Mesendoderm (in vitro differentiated cells): ENCODE results near the gene DLG5.

Experiments used
- DNase-seq: peaks from one replicate; pipeline ENCODE4 v3.0.0; 2013
- H2AK5ac ChIP-seq: 2 replicates; pipeline ENCODE4 v1.6.1; 2013; ENCODE audit warnings: low read length, inconsistent platforms
- H2BK120ac ChIP-seq: 2 replicates; pipeline ENCODE4 v1.6.1; 2013; ENCODE audit warnings: low read depth, mild to moderate bottlenecking, low read length, moderate library complexity, mixed read lengths
- H2BK15ac ChIP-seq: replicated peaks from 2 replicates; pipeline ENCODE4 v1.6.1; 2013; ENCODE audit warnings: low read depth, mild to moderate bottlenecking, moderate library complexity
- H2BK5ac ChIP-seq: 2 replicates; pipeline ENCODE4 v1.6.1; 2013; ENCODE audit warnings: low read length, inconsistent platforms
- H3K18ac ChIP-seq: 2 replicates; pipeline ENCODE4 v1.6.1; 2013; ENCODE audit warnings: mild to moderate bottlenecking, low read length, mixed read lengths
- H3K23ac ChIP-seq: one replicate; pipeline ENCODE4 v1.6.1; 2013; ENCODE audit warnings: low read length
- H3K27ac ChIP-seq: 2 replicates; pipeline ENCODE4 v1.5.1; 2013; ENCODE audit warnings: low read depth, mild to moderate bottlenecking, inconsistent platforms, low read length, moderate library complexity
- H3K27me3 ChIP-seq: 2 replicates; pipeline ENCODE4 v1.6.1; 2013; ENCODE audit warnings: low read length, control low read depth, mild to moderate bottlenecking, inconsistent platforms; ENCODE audit not compliant: insufficient read depth, poor library complexity
- H3K36me3 ChIP-seq: 2 replicates; pipeline ENCODE4 v1.6.1; 2013; ENCODE audit warnings: low read length, inconsistent platforms; ENCODE audit not compliant: control insufficient read depth, insufficient read depth
- H3K4ac ChIP-seq: one replicate; pipeline ENCODE4 v1.6.1; 2013; ENCODE audit warnings: low read depth, mild to moderate bottlenecking, low read length, moderate library complexity
- H3K4me1 ChIP-seq: 2 replicates; pipeline ENCODE4 v1.6.1; 2013; ENCODE audit warnings: low read depth, low read length, inconsistent platforms; ENCODE audit not compliant: control insufficient read depth
- H3K4me2 ChIP-seq: 2 replicates; pipeline ENCODE4 v1.6.1; 2013; ENCODE audit warnings: low read length
- H3K4me3 ChIP-seq: 2 replicates; pipeline ENCODE4 v1.5.1; 2013; ENCODE audit warnings: mild to moderate bottlenecking, low read length
- H3K56ac ChIP-seq: one replicate; pipeline ENCODE4 v1.6.1; 2013; ENCODE audit warnings: low read length
- H3K79me1 ChIP-seq: 2 replicates; pipeline ENCODE4 v1.6.1; 2013; ENCODE audit warnings: low read length, inconsistent platforms
- H3K79me2 ChIP-seq: 2 replicates; pipeline ENCODE4 v1.6.1; 2013; ENCODE audit warnings: mild to moderate bottlenecking, low read length; ENCODE audit not compliant: control insufficient read depth, insufficient read depth
- H3K9ac ChIP-seq: 2 replicates; pipeline ENCODE4 v1.6.1; 2013; ENCODE audit warnings: low read length, inconsistent platforms
- H4K5ac ChIP-seq: one replicate; pipeline ENCODE4 v1.6.1; 2013; ENCODE audit warnings: low read length
- H4K8ac ChIP-seq: one replicate; pipeline ENCODE4 v1.6.1; 2013; ENCODE audit warnings: low read depth, mild to moderate bottlenecking, control low read depth, low read length, moderate library complexity
- WGBS: extraction: QIAGEN DNeasy Blood & Tissue Kit; methylation state at CpG from one replicate; pipeline ENCODE4 v1.1.7; 2013; ENCODE audit warnings: low lambda C conversion rate, missing lambda C conversion rate; ENCODE audit not compliant: insufficient coverage; ENCODE audit errors: extremely low coverage; 5-methylcytosine and 5-hydroxymethylcytosine counted together

The DLG5 gene

GRCh38 chr10:77842652-77843212 is 83.8 kb downstream of the DLG5 start:
- Histone ChIP-seq H3K23ac (no peak overlapping the region), H3K36me3 (peaks cover 6% of the 10 kb centered on the region), H3K79me1 (peaks cover 7% of the 10 kb centered on the region), H2AK5ac (no peak overlapping the region), H3K18ac (no peak overlapping the region), H3K4me1 (no peaks in the 10 kb centered on the region), H4K8ac (no peak overlapping the region), H3K79me2 (no peaks in the 10 kb centered on the region), H2BK120ac (no peak overlapping the region), H4K5ac (no peak overlapping the region), H3K56ac (no peak overlapping the region), H3K9ac (no peak overlapping the region), H3K4me3 (no peak overlapping the region), H3K27ac (no peak overlapping the region), H3K27me3 (no peaks in the 10 kb centered on the region), H2BK5ac (no peak overlapping the region), H3K4me2 (no peak overlapping the region), H2BK15ac (no peak overlapping the region), H3K4ac (no peak overlapping the region)
- WGBS: no CpG with 5 or more reads among the region's 5 CpGs
- DNase-seq: no peak

GRCh38 chr10:77841711-77842375 is 84.7 kb downstream of the DLG5 start:
- no peak overlapping the region for H3K9ac ChIP-seq
- H3K27ac ChIP-seq: no peak overlapping the region
- no peak overlapping the region for H3K18ac ChIP-seq
- H2BK5ac ChIP-seq: no peak overlapping the region
- no peaks in the 10 kb centered on the region for H3K79me2 ChIP-seq
- H3K4me2 ChIP-seq: no peak overlapping the region
- H2AK5ac ChIP-seq: no peak overlapping the region
- H3K23ac ChIP-seq: no peak overlapping the region
- no peak overlapping the region for H2BK15ac ChIP-seq
- no peak overlapping the region for H4K5ac ChIP-seq
- WGBS: no CpG with 5 or more reads among the region's 27 CpGs
- H3K27me3 ChIP-seq: no peaks in the 10 kb centered on the region
- no peak overlapping the region for H3K4me3 ChIP-seq
- no peak overlapping the region for H3K4ac ChIP-seq
- DNase-seq: no peak
- H3K36me3 ChIP-seq: peaks cover 6% of the 10 kb centered on the region
- H3K79me1 ChIP-seq: peaks cover 7% of the 10 kb centered on the region
- H3K56ac ChIP-seq: no peak overlapping the region
- no peak overlapping the region for H2BK120ac ChIP-seq
- H4K8ac ChIP-seq: no peak overlapping the region
- H3K4me1 ChIP-seq: no peaks in the 10 kb centered on the region

DNA sequence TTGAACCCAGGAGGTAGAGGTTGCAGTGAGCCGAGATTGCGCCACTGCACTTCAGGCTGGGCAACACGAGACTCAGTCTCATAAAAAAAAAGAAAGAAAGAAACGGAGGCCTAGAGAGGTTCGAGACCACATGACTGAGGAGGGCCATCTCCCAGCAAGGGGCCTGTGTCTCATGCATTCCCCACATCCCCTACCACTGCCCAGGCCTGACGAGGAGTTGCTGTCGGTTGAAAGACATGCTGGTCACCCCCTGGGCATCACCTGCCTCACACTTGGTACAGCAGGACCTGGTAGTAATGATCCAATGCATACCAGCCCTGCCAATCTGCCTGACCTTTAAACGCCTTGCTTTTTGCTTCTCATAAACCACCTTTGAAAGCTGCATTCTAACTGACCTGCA is 85.9 kb downstream of the DLG5 start:
- no CpG with 5 or more reads among the region's 8 CpGs for WGBS
- Histone ChIP-seq H3K23ac (no peak overlapping the region), H3K56ac (no peak overlapping the region), H3K36me3 (peaks cover 6% of the 10 kb centered on the region), H2BK5ac (no peak overlapping the region), H4K5ac (no peak overlapping the region), H3K4ac (no peak overlapping the region), H3K27ac (no peak overlapping the region), H3K79me1 (peaks cover 8% of the 10 kb centered on the region), H3K4me3 (no peak overlapping the region), H2AK5ac (no peak overlapping the region), H2BK120ac (no peak overlapping the region), H3K9ac (no peak overlapping the region), H2BK15ac (no peak overlapping the region), H3K79me2 (no peaks in the 10 kb centered on the region), H3K4me2 (no peak overlapping the region), H3K4me1 (no peaks in the 10 kb centered on the region), H3K27me3 (no peaks in the 10 kb centered on the region), H3K18ac (no peak overlapping the region), H4K8ac (no peak overlapping the region)
- DNase-seq: no peak

- Histone ChIP-seq H3K4me2 (no peak overlapping the region), H3K18ac (no peak overlapping the region), H3K36me3 (peaks cover 7% of the 10 kb centered on the region), H3K79me2 (no peaks in the 10 kb centered on the region), H3K79me1 (peaks cover 5% of the 10 kb centered on the region), H2BK5ac (no peak overlapping the region), H4K8ac (no peak overlapping the region), H3K23ac (no peak overlapping the region), H3K27me3 (no peaks in the 10 kb centered on the region), H2BK15ac (no peak overlapping the region), H3K56ac (peak overlapping the region; percentile 36), H3K4ac (no peak overlapping the region), H3K9ac (no peak overlapping the region), H3K27ac (peak overlapping the region; percentile 18), H2BK120ac (no peak overlapping the region), H2AK5ac (no peak overlapping the region), H3K4me1 (no peaks in the 10 kb centered on the region), H3K4me3 (no peak overlapping the region), H4K5ac (no peak overlapping the region)
- no CpG with 5 or more reads among the region's 14 CpGs for WGBS
- DNase-seq: no peak
These were observed 88.5 kb downstream of the DLG5 start for GRCh38 chr10:77837925-77838595.

DNA sequence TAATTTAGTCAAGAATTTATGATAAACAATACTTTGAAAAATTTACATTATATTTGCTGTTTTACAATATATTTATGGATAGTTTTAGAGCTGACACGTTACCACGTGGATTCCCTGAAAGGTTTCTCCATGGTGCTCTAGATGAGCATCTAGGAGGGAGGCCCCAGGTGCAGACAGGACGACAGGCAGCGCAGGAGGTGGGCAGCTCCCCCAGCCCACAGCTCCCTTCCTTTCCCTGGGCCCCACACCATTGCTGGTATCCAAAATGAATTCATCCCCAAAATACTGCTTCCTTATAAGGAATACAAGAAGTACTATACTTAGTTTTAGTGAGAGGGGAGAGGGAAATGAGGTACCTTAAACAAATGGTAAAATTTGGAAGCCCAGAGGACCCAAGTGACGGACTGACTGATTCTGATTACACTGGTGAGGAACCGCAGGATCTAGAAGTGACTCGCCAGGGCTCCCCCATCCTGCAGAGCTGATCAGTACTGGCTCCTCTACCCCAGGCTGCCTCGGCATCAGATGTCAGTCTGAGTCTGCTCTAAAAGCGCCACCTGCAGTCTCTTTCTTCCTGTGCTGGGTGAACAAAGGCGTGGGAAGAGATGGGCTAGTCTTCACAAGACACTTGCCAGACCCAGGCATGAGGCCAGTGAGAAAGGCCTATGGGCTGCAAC is 89.2 kb downstream of the DLG5 start:
- Histone ChIP-seq H2BK15ac (no peak overlapping the region), H3K23ac (no peak overlapping the region), H3K79me2 (no peaks in the 10 kb centered on the region), H4K8ac (no peak overlapping the region), H3K18ac (no peak overlapping the region), H3K4me2 (no peak overlapping the region), H3K79me1 (peaks cover 5% of the 10 kb centered on the region), H2BK5ac (no peak overlapping the region), H3K9ac (no peak overlapping the region), H3K27me3 (no peaks in the 10 kb centered on the region), H3K56ac (no peak overlapping the region), H3K27ac (peak overlapping the region; percentile 18), H2BK120ac (no peak overlapping the region), H2AK5ac (no peak overlapping the region), H3K4ac (no peak overlapping the region), H4K5ac (no peak overlapping the region), H3K4me1 (no peaks in the 10 kb centered on the region), H3K36me3 (peaks cover 7% of the 10 kb centered on the region), H3K4me3 (no peak overlapping the region)
- peak; percentile 93 for DNase-seq
- no CpG with 5 or more reads among the region's 10 CpGs for WGBS
